Measurements from ENCODE around the gene INHBE. TPM values are rescaled to one million over a fixed set of nuclear protein-coding genes. Genes with fewer than 3 reads are reported as not detected.

Gene INHBE
- total RNA-seq, 1 donor from 2014 or later: 18.0 TPM

DNA sequence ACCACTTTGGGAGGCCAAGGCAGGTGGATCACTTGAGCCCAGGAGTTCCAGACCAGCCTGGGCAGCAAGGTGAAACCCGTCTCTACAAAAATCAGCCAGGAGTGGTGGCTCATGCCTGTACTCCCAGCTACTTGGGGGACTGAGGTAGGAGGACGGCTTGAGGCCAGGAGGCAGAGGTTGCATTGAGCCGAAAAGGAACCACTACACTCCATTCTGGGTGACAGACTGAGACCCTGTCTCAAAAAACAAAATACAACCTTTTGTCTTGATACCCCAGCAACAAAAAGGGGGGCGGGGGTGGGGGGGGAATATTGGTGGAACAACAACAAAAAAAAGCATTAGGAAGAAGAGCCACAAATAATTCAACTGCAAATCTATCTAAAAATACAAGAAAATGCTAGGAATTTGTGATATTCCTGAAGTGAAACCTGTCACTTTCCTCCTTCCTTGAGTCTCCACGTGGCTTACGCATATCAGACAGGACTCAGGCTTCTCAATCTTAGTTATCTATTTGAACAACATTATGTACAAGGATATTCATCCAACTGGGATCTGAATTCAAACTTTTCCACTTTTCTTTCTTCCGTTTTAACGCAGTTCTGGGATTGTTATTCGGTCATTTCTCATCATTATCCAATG is 25.5 kb upstream of the INHBE start:
- H3K4me1 Mint-ChIP-seq (ENCODE audit: low read depth, unreplicated experiment): peaks cover 5% of the 10 kb centered on the region

DNA sequence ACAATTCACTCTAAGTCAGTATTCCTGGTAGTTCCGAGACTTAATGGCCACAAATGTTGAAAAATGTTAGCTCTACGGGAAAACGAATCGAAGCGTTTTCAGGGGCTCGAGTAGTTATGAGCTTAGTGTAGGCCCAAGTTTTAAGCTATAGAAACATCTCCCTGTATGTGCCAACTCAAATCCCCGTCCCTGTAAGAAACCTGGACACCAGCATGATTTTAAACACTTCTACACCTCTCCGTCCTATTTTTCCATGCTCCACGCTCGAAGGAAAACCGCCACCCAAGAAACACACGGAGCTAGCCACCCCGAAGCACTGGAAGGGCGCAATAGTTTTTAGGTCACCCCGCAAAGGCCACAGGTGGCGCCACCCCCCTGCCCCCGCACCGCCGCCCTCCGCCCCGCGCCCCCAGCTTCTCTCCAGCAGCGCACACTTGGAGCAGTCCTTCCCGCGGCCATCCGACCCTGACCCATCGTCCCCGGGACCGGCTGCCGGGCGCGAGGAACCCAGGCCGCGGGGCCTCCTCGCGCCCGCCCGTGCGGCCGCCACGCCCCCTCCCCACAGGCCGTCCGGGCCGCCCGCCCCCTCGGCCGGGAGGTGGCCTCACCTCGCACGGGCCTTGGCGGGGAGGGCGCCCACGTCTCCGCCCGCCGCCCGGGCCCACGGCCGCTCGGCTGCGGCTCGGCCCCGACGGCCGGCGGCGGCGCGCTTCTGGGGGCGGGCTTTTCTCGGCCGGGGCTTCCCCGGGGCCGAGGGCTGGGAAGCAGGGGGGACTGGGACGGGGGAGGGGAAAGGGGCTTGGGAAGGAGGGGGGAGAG is 24.8 kb upstream of the INHBE start:
- peak overlapping the region; percentile 79 for H3K27ac Mint-ChIP-seq (ENCODE audit: unreplicated experiment)
- H3K4me1 Mint-ChIP-seq (ENCODE audit: low read depth, unreplicated experiment): peaks cover 5% of the 10 kb centered on the region
- DNase-seq: peak; percentile 66
- peaks cover 6% of the 10 kb centered on the region for H3K27me3 Mint-ChIP-seq (ENCODE audit: unreplicated experiment)
- peaks cover 8% of the 10 kb centered on the region for H3K9me3 Mint-ChIP-seq (ENCODE audit: unreplicated experiment)
- TF ChIP-seq, protein P1, sequence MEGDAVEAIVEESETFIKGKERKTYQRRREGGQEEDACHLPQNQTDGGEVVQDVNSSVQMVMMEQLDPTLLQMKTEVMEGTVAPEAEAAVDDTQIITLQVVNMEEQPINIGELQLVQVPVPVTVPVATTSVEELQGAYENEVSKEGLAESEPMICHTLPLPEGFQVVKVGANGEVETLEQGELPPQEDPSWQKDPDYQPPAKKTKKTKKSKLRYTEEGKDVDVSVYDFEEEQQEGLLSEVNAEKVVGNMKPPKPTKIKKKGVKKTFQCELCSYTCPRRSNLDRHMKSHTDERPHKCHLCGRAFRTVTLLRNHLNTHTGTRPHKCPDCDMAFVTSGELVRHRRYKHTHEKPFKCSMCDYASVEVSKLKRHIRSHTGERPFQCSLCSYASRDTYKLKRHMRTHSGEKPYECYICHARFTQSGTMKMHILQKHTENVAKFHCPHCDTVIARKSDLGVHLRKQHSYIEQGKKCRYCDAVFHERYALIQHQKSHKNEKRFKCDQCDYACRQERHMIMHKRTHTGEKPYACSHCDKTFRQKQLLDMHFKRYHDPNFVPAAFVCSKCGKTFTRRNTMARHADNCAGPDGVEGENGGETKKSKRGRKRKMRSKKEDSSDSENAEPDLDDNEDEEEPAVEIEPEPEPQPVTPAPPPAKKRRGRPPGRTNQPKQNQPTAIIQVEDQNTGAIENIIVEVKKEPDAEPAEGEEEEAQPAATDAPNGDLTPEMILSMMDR (IDR thresholded peaks at IDR 0.05; ENCODE audit: partially characterized antibody, unreplicated experiment): no peak
- H3K4me3 Mint-ChIP-seq (ENCODE audit: unreplicated experiment): peak overlapping the region; percentile 93
- no peaks in the 10 kb centered on the region for H3K36me3 Mint-ChIP-seq (ENCODE audit: unreplicated experiment)

More for the DNA sequence above, 25.5 kb upstream of the INHBE start:
- H3K27me3 Mint-ChIP-seq (ENCODE audit: unreplicated experiment): peaks cover 6% of the 10 kb centered on the region
- no peaks in the 10 kb centered on the region for H3K36me3 Mint-ChIP-seq (ENCODE audit: unreplicated experiment)
- DNase-seq: no peak
- H3K27ac Mint-ChIP-seq (ENCODE audit: unreplicated experiment): peak overlapping the region; percentile 72
- peaks cover 8% of the 10 kb centered on the region for H3K9me3 Mint-ChIP-seq (ENCODE audit: unreplicated experiment)
- peak overlapping the region; percentile 93 for H3K4me3 Mint-ChIP-seq (ENCODE audit: unreplicated experiment)
- TF ChIP-seq, protein P1 (IDR thresholded peaks at IDR 0.05; ENCODE audit: partially characterized antibody, unreplicated experiment): no peak

DNA sequence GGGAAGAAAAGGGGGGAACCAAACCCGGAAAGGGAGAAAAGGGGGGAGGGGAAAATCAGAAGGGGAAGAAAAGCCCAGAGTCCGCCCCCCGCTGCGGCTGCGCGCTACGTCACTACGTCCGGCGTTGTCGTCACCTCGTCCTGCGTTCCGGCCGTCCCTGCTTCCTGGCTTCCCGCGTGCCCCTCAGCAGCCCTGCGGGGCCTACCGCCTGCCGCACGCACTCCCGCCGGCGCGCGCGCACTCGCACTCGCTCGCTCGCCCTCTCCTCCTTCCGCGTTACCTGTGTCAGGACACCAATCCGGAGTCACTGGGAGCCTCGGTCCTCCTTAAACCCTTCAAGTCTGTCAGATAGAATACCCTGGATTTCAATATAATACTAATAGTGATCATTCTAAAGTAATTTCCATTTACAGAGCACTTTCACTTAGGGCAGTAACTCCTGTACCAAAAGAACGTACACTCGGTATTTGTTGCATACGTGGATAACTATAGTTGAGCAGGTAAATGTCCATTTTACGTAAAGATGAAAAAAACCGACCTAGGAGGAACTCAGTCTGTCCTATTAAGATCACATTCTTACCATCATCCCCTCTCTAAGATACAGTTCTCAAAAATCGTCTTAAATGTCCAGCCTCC is 24.1 kb upstream of the INHBE start, which contains the start of gene R3HDM2:
TSS of gene R3HDM2 (minus strand) at position 113 of the 636 bp plus-strand sequence. CDS start 120,615 bp downstream, outside the sequence.
- peaks cover 6% of the 10 kb centered on the region for H3K27me3 Mint-ChIP-seq (ENCODE audit: unreplicated experiment)
- H3K27ac Mint-ChIP-seq (ENCODE audit: unreplicated experiment): peak within 1 kb of the TSS; percentile 79
- TF ChIP-seq, protein P1 (IDR thresholded peaks at IDR 0.05; ENCODE audit: partially characterized antibody, unreplicated experiment): no peak
- peak; percentile 93 for DNase-seq
- H3K4me1 Mint-ChIP-seq (ENCODE audit: low read depth, unreplicated experiment): peaks cover 5% of the 10 kb centered on the region
- H3K36me3 Mint-ChIP-seq (ENCODE audit: unreplicated experiment): no peaks in the 10 kb centered on the region
- H3K9me3 Mint-ChIP-seq (ENCODE audit: unreplicated experiment): peaks cover 8% of the 10 kb centered on the region
- H3K4me3 Mint-ChIP-seq (ENCODE audit: unreplicated experiment): peak within 1 kb of the TSS; percentile 93

DNA sequence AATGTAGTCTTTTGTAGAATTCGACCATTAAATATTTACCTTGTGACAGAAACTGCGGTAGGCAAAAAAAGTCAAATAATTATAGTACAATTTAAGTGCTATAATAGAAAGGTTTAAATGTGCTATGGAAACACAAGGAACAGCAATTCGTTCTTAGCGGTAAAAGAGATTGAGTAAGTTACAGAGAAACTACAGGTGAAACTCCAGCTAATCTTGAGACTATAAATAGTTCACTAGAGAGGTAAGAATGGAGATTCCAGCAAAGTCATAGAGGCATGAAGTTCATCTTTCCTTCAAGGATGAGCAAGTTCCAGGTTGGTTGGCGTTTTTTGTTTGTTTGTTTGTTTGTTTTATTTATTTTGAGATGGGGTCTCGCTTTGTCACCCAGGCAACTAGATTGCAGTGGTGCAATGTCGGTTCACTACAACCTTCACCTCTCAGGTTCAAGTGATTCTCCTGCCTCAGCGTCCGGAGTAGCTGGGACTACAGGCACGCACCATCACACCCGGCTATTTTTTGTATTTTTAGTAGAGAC is 23.4 kb upstream of the INHBE start:
- H3K27ac Mint-ChIP-seq (ENCODE audit: unreplicated experiment): peak overlapping the region; percentile 79
- TF ChIP-seq, protein P1 (IDR thresholded peaks at IDR 0.05; ENCODE audit: partially characterized antibody, unreplicated experiment): no peak
- no peaks in the 10 kb centered on the region for H3K36me3 Mint-ChIP-seq (ENCODE audit: unreplicated experiment)
- peaks cover 8% of the 10 kb centered on the region for H3K9me3 Mint-ChIP-seq (ENCODE audit: unreplicated experiment)
- H3K27me3 Mint-ChIP-seq (ENCODE audit: unreplicated experiment): peaks cover 6% of the 10 kb centered on the region
- DNase-seq: no peak
- peak overlapping the region; percentile 88 for H3K4me3 Mint-ChIP-seq (ENCODE audit: unreplicated experiment)
- H3K4me1 Mint-ChIP-seq (ENCODE audit: low read depth, unreplicated experiment): peaks cover 5% of the 10 kb centered on the region
